Activated T-cell treated with anti-CD3 and anti-CD28 coated beads for 4 hours (primary cell): ENCODE measurements around the gene MLLT3.

Source experiments
- DNase-seq: peaks from one replicate; pipeline ENCODE4 v3.0.0-alpha.2; 2020

Gene MLLT3

DNA sequence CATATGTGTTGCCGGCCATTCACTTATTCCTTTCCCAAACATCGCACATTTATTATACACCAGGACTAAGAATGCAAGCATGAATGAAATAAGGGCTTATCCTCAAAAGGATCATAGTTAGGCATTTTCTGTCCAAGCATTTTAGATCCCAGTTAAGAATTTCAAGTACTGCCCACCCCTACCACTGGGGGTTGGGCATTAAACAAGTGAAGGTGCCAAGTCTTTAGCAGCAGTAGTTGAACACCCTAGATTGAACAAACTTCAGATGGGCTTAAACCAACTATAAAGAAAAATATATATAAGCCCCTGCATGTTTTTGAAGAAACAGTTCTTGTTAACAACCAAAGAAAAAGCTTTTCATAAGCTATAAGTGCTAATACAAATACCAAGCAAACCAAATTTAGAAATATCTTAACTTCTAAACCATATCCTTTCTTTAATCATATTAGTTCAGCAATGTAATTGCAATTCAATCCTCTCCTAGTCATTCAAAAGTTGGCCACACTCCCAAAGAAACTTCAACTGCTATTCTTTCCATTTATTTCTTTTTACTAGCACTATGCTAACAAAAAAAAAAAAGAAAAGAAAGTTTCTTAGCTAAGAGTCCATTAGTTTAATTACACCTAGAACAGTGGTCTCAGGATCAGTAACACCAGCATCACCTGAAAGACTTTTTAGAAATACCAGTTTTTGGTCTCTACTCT lies 149.8 kb downstream of the MLLT3 start:
- no peak for DNase-seq

DNA sequence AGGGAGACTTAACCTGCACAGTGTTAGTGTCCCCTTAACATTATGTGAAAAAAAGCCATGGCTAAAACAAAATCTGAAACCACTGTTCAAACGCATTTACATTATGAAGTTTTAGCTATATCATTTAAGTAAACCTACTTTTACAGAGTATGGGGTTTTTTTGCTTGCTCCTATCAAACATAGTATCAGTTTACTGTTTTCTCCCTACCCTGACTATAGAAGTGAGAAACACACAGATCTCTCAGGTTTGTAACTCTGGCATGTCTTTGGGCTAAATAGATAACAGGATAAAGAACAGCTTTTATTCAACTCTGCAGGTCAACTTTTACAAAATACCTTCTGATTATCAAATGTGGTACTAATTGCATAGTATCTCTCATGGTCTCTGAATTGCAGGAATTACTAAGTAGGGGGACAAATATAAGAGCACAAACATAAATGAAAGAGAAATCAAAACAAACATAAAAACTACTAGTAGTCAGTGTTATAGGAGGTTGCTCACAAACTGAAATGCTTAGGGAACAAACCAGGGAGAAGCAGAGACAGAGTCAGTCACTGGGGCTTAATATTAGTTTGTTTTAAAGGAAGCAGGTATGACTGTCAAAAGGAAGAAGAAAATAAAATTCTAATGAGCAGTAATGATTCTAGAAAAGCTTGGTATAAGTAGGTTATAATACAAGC lies 155.8 kb downstream of the MLLT3 start:
- no peak for DNase-seq

DNA sequence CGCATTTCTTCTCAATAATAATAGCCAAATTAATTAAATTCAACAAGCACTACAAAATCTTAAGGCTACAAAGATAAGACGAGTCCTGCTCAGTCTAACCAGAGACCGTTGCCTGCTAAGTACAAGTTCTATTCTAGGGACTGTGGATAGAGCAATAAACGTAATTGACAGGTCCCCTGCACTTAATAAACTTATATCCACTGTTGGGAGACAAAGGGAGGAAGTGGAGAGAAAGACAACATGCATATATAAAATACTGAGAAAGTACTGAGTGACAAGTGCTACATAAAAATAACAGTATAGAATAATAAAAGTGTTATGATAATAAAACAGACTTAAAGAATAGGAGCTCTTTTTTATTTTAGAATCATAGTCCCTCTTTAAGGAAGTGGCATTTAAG lies 158.1 kb downstream of the MLLT3 start:
- DNase-seq = no peak

DNA sequence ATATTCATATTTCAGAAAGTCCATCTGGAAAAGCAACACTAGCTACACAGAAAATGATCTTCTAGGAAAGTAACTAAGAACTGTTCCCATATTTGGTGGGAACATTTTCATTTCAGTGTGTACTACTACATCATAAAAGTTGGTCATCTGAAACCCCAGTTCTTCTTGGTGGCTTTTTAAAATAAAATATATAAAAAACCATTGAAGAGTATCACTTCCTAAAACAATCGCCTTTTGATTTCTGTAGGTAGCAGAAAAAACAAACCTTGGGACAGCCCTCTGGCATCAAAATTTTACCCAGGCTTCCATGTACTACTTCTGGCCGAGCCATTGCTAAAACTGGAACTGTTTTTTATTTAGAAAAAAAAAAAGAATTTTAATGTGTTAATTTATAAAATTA lies 158.5 kb downstream of the MLLT3 start:
- DNase-seq = no peak

DNA sequence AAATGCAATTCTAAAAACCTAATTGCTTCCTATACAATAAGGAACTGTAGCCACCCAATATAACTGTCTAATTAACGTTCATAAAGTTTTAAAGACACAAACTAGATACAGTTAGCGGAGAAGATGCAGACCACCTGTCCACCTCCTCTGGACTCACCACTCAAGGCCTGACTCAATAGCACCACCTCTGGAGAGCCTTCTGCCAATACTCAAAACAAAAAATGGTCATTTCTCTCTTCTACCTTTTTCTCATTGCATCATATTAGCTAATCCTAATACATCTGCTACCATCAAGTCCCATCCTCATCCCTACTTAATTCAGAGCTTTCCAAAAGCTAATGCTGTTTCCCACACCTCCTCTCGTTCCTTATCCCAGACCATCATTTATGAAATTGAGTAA lies 159.9 kb downstream of the MLLT3 start:
- DNase-seq = no peak

GRCh38 chr9:20447291-20447690 lies 175.0 kb downstream of the MLLT3 start:
- DNase-seq = no peak

- no peak for DNase-seq
Measured at GRCh38 chr9:20446248-20446647, 176.1 kb downstream of the MLLT3 start.

GRCh38 chr9:20442461-20443319 lies 179.6 kb downstream of the MLLT3 start:
- DNase-seq = no peak

DNA sequence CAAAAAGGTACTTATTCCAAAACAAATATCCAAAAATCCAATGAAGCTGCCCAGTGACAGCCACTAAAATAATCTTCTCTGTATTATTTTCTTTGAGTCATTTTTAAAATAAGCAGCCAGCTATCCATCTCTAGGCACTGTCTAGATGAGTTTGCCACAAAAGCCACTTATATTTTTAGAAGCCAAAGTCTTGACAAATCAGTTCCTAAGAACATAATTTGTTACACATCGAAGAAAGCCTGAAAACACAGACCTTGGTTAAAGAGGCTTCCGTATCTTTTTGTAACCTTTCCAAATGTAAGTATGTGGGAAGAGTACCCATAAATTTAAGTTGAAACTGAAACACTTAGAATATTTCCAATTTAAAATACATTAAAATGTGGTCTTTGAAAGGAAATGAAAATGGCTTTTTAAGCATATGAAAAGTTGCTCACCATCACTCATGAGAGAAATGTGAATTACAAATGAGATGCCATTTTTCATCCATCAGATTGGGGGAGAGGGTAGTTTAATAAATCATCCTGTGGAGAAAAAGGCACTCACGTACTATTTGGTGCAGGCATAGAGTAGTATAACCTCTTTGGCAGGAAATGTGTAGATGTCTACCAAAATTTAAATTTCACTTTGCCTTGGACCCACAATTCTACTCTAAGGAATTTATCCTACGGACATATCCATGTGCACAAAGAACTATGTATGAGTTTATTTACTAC lies 180.4 kb downstream of the MLLT3 start:
- DNase-seq = no peak

GRCh38 chr9:20441166-20441565 lies 181.1 kb downstream of the MLLT3 start:
- DNase-seq = no peak

- DNase-seq = no peak
Measured at GRCh38 chr9:20437476-20437875, 184.8 kb downstream of the MLLT3 start.

- DNase-seq = no peak
Measured at GRCh38 chr9:20436476-20437195, 185.7 kb downstream of the MLLT3 start.

DNA sequence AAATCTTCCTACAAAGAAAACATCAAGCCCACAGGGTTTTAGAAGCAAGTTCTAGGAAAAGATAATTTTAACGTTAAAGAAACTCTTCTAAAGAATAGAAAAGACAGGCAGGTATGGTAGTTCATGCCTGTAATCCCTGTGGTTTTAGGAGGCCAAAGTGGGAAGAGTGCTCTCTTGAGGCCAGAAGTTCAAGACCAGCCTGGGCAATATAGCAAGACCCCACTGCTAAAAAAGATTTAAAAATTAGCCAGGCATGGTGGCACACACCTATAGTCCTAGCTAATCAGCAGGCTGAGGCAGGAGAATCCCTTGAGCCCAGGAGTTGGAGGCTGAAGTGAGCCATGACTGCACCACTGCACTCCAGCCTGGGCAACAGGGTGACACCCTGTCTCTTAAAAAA lies 193.3 kb downstream of the MLLT3 start:
- DNase-seq = no peak

DNA sequence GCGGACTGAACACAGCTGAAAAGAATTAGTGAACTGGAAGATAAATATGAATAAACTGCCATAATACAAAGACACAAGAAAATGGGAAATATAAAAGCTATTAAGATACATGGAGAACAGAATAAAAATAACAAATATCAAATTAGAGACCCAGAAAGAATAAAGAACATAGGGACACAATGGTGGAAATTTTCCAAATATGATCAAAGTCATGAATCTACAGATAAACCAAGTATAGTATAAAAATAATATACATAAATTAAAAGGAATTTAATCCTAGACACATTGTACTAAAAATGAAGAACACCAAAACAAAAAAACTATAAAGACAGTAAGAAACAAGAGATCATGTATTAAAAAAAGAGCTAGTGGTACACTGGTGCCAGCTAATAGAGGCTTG lies 194.9 kb downstream of the MLLT3 start:
- DNase-seq = no peak

DNA sequence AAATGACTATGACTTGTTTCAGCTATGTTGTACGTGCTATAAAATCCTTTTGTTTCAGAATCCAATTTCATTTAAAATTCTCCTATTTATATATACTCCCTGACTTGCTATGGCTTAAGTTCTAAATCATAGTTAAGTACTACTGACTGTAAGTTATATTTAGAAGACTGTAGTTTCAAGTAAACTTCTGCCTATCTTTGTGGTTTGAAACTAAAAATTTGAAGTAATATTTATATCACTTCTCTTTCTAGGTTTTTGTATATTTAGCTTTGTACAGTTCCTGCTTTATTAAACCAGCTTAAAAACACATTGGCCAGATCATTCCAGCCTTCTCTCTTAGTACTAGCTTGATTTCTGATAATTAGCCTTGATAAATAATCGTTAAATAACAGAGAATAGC lies 196.3 kb downstream of the MLLT3 start:
- DNase-seq = no peak

DNA sequence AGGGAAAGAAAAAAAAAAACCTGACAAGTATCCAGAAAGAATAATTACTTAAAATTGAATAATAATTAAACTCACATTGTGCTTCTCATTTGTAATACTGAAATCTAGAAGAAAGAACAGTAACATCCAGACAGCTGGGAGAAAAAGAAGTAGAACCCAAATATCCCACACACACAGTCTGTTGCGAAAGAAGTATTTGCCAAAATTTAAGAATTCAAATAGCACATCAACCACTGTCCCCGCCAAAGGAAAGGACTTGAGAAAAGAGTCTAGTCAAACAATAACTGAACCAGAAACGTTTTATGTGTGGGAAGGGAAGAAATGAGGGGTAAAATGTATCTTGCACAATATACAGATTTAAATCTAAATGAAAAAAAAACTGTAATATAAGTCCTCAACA lies 202.8 kb downstream of the MLLT3 start:
- no peak for DNase-seq

- no peak for DNase-seq
Measured at GRCh38 chr9:20418485-20418884, 203.8 kb downstream of the MLLT3 start.

GRCh38 chr9:20417373-20418080 lies 204.8 kb downstream of the MLLT3 start:
- no peak for DNase-seq

DNA sequence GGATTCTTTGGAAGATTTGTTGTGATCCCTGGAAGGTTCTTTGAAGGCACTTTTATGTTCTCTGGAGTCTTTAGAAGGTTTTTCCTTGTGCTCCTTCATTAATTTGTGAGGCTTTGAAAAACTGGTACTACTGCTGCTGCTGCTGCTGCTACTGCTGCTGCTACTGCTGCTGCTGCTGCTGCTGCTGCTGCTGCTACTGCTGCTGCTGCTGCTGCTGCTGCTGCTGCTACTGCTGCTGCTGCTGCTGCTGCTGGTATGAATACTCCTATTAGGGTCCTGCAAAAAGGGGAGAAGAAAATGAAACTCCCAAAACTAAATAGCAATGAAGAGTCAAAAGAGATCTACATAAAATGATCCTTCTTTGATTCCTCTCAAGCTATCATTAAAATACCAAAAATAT lies 208.1 kb downstream of the MLLT3 start:
- no peak for DNase-seq

DNA sequence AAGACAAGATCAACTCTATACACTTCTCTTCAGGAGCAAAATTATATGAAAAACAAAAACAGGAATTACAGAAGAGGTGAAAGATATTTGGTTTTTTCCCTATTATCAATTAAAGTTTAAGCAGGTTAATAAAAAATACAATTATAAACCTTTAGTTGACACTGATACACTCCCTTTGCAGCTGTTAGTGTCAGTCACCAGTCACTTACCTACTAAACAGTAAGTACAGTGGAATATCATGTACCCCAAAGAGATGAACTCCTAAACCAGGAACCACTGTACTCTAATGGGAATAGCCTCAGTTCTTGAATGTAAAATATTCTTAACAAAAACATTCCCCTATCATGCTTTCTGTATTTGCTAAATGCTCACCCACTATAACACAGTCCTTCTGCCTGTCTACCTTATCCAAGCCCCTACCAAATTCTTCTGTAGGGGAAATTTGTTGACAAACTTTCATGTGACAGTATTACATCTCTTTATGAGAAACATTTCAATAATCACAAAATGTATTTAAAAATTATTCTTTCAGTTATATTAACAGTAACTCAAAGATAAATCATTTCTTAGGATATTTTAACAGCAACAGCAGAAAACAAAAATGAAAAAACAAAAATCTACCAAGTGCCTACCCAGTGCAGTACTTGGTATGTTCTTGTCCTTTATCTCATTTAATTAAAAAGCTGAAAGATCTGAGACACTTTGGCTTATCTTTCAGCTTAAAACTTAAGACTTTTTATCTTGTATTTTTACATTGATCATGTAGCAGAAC lies 212.8 kb downstream of the MLLT3 start:
- no peak for DNase-seq

DNA sequence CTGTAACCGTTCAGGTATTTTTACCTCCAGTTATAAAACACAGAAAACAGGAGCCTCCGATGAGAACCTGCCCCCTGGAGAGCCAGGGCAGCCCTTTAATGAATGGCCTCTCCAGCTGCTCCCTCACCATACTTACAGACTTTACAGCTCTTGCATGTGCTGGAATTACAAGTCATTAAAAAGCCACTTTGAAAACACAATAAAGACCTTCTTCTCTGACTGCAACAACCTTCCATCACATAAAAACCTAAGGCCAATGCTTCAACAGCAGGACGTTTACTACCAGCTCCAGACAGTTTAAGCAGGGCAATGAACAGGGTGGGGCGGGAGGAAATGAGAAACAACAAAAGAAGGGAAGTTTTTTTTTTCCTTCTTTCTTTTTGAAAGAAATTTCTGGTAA lies 213.8 kb downstream of the MLLT3 start:
- no peak for DNase-seq
